ENCODE measurements around the gene CCNL1.

- no peak for TF ChIP-seq CTCF (IDR thresholded peaks at IDR 0.05; ENCODE audit: extremely low read depth in 1 of 2, insufficient read depth in 1 of 2, low read depth in 1 of 2, low read length in 2 of 2)
- no peak for TF ChIP-seq MAX (IDR thresholded peaks at IDR 0.05; ENCODE audit: insufficient read depth, insufficient read length)
- peak; percentile 69 for TF ChIP-seq MYC (IDR thresholded peaks at IDR 0.05; ENCODE audit: low read depth, low read length)
- TF ChIP-seq POLR2A (IDR thresholded peaks at IDR 0.05; ENCODE audit: low read depth, low read length), result peak; percentile 98
- TF ChIP-seq EZH2 (IDR thresholded peaks at IDR 0.05; ENCODE audit: borderline replicate concordance, low read depth, low read length, severe bottlenecking), result no peak
Observed at GRCh38 chr3:157159762-157160657, at the start of gene CCNL1.

All from endothelial cell of umbilical vein (primary cell).